HG03064 (cell line): ENCODE data around the gene MYO3A.
"Not testable (repeated sequence)": the region's sequence is repeated elsewhere in the genome, so short reads cannot be mapped to it uniquely, and the experiment has no call there.

Source experiments
- ATAC-seq: cut with Tn5 transposase; IDR thresholded peaks from one replicate; pipeline ENCODE4 v1.9.1; 2021; ENCODE audit warnings: low read depth; ENCODE audit not compliant: unreplicated experiment

Gene MYO3A

GRCh38 chr10:26067680-26068079, 133.7 kb downstream of the MYO3A start:
- ATAC-seq: no peak

- not testable (repeated sequence) for ATAC-seq
These were observed 146.9 kb downstream of the MYO3A start for GRCh38 chr10:26080971-26081370.

- ATAC-seq: no peak
These were observed 147.4 kb downstream of the MYO3A start for GRCh38 chr10:26081459-26081858.

GRCh38 chr10:26085549-26085948, 151.5 kb downstream of the MYO3A start:
- no peak for ATAC-seq

- no peak for ATAC-seq
These were observed 153.6 kb downstream of the MYO3A start for GRCh38 chr10:26087666-26088065.

- ATAC-seq: no peak
These were observed 156.0 kb downstream of the MYO3A start for GRCh38 chr10:26090026-26090425.

GRCh38 chr10:26090762-26091161, 156.7 kb downstream of the MYO3A start:
- ATAC-seq: no peak

GRCh38 chr10:26093229-26093628, 159.2 kb downstream of the MYO3A start:
- no peak for ATAC-seq

- no peak for ATAC-seq
These were observed 161.8 kb downstream of the MYO3A start for GRCh38 chr10:26095781-26096180.

- not testable (repeated sequence) for ATAC-seq
These were observed 163.5 kb downstream of the MYO3A start for GRCh38 chr10:26097549-26097948.

- no peak for ATAC-seq
These were observed 178.5 kb downstream of the MYO3A start for GRCh38 chr10:26112532-26112931.

GRCh38 chr10:26138613-26139012, 204.6 kb downstream of the MYO3A start:
- no peak for ATAC-seq

- ATAC-seq: no peak
These were observed 222.0 kb downstream of the MYO3A start for GRCh38 chr10:26156019-26156418.

- ATAC-seq: no peak
These were observed 223.7 kb downstream of the MYO3A start for GRCh38 chr10:26157734-26158133.

GRCh38 chr10:26169466-26169865, 235.4 kb downstream of the MYO3A start:
- no peak for ATAC-seq

- ATAC-seq: no peak
These were observed 238.1 kb downstream of the MYO3A start for GRCh38 chr10:26172131-26172530.

- ATAC-seq: no peak
These were observed 239.8 kb downstream of the MYO3A start for GRCh38 chr10:26173837-26174236.

GRCh38 chr10:26177341-26177740, 243.3 kb downstream of the MYO3A start:
- ATAC-seq: no peak

GRCh38 chr10:26194275-26194674, 260.2 kb downstream of the MYO3A start:
- no peak for ATAC-seq

- no peak for ATAC-seq
These were observed 263.2 kb downstream of the MYO3A start for GRCh38 chr10:26197248-26197647.

- no peak for ATAC-seq
These were observed 264.1 kb downstream of the MYO3A start for GRCh38 chr10:26198119-26198518.

GRCh38 chr10:26199841-26200240, 265.8 kb downstream of the MYO3A start:
- ATAC-seq: no peak

GRCh38 chr10:26205223-26205622, 271.2 kb downstream of the MYO3A start:
- ATAC-seq: no peak
